ENCODE results near the gene FSIP2.

GRCh38 chr2:185790361-185790760 lies 51.8 kb downstream of the FSIP2 start:
- TF ChIP-seq CTCF (conservative IDR thresholded peaks at IDR 0.05; ENCODE audit: low read depth, low read length) (no peak), EZH2 (IDR thresholded peaks at IDR 0.05; ENCODE audit: low read length, unreplicated experiment) (no peak), EZH2phosphoT487 (IDR thresholded peaks at IDR 0.05; ENCODE audit: borderline replicate concordance, low read length) (no peak)

All from PC-3 (cell line).